ENCODE data around the gene AUTS2. TPM values are rescaled to one million over a fixed set of nuclear protein-coding genes. Genes with fewer than 3 reads are reported as not detected.

AUTS2 gene
- total RNA-seq, 6 experiments from 2014 or later, result 10.4 to 32.0 (median 19.3) TPM

DNA sequence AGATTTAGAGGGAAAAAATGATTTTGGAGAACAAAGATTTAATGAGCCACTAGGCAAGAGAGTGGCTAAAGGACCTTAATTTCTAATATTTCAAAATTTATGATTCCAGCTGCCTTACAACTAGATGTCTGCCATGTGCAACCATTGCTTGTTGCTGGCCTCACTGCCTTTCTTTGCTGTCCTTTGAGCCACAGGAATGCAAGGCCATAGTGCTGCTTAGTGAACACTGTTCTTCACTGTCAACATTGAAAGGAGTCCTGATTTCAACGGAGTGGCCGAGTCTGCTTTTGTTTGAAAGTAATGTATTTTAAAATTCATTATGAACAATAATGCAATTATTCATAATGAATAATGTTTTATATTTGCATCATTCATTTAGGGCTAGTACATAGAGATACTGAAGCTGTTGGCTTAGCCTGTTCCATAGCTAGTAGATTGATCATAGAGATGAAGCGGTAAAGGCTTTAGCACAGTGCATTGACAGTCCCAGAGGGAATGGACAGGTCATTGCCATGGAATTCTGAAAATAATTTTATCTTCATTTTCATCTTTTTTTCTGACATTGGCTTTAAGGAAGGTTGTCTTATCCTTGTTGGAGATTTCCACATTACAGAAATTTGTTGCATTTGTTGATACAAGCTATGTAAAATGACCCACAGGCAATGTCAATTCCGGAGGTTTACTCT is 544.1 kb downstream of the AUTS2 start:
- Histone ChIP-seq H3K27me3 (no peaks in the 10 kb centered on the region), H3K4me1 (no peaks in the 10 kb centered on the region), H3K9me3 (no peaks in the 10 kb centered on the region), H3K4me3 (no peak overlapping the region), H3K36me3 (no peaks in the 10 kb centered on the region), H3K27ac (no peak overlapping the region)
- WGBS (ENCODE audit: insufficient coverage, low coverage, low lambda C conversion rate, missing lambda C conversion rate), result 85% methylated on average over 4 of the region's 4 CpGs
- TF ChIP-seq, protein P1, sequence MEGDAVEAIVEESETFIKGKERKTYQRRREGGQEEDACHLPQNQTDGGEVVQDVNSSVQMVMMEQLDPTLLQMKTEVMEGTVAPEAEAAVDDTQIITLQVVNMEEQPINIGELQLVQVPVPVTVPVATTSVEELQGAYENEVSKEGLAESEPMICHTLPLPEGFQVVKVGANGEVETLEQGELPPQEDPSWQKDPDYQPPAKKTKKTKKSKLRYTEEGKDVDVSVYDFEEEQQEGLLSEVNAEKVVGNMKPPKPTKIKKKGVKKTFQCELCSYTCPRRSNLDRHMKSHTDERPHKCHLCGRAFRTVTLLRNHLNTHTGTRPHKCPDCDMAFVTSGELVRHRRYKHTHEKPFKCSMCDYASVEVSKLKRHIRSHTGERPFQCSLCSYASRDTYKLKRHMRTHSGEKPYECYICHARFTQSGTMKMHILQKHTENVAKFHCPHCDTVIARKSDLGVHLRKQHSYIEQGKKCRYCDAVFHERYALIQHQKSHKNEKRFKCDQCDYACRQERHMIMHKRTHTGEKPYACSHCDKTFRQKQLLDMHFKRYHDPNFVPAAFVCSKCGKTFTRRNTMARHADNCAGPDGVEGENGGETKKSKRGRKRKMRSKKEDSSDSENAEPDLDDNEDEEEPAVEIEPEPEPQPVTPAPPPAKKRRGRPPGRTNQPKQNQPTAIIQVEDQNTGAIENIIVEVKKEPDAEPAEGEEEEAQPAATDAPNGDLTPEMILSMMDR (IDR thresholded peaks at IDR 0.05), result no peak
- TF ChIP-seq POLR2A (IDR thresholded peaks at IDR 0.05), result no peak
- intact Hi-C loops (cut with DNase I), result no loop called here
- DNase-seq (no peak), ATAC-seq (no peak)

DNA sequence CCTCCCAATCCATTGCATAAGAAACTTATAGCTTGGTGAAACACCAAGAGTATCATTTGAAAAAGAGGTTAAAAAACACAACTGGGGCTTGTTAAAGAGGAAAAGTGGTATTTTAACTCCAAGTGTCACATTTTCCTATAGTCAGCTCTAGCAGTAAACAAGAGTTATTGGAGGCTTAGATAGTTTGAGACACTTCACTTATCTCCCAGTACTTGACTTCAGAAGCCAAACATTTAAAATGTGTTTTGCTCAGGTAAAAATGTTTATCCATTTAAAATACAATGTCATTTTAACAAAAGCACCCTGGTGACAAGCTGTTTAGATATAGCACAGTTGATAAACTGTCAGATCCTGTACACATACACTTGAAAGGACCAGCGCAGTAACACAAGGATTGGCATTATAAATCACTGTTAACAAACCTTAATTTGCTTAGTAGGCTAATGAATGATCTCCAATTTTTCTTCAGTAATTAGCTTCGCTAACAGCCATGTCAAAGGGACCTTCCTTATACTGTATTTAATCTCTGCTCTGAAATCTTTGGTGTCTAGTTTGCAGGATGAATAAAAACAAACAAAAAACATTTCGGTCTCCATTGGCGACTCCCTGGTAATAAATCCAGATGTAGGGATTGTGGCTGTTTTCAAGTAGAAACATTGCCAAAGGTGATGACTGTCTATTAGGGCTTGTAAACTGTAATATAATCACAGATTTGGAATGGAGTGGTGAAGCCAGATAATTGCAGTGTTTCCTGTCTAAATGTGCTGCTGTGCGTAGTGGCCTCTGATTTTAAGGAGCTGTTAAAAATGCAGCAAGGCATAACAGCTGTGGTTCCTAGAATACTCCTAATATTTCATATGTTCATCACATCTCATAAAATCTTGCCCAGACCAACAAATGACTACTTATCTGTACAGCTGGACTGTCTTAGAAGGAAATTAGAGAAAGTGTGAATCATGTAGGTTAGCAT is 545.1 kb downstream of the AUTS2 start:
- TF ChIP-seq, protein P1 (IDR thresholded peaks at IDR 0.05), result no peak
- no peak for TF ChIP-seq POLR2A (IDR thresholded peaks at IDR 0.05)
- 79% methylated on average over 5 of the region's 5 CpGs for WGBS (ENCODE audit: insufficient coverage, low coverage, low lambda C conversion rate, missing lambda C conversion rate)
- intact Hi-C loops (cut with DNase I), result no loop called here
- DNase-seq (no peak), ATAC-seq (no peak)
- H3K4me1 ChIP-seq, result no peaks in the 10 kb centered on the region
- no peaks in the 10 kb centered on the region for H3K36me3 ChIP-seq
- H3K27ac ChIP-seq, result no peak overlapping the region
- H3K27me3 ChIP-seq, result no peaks in the 10 kb centered on the region
- no peaks in the 10 kb centered on the region for H3K9me3 ChIP-seq
- H3K4me3 ChIP-seq, result no peak overlapping the region

DNA sequence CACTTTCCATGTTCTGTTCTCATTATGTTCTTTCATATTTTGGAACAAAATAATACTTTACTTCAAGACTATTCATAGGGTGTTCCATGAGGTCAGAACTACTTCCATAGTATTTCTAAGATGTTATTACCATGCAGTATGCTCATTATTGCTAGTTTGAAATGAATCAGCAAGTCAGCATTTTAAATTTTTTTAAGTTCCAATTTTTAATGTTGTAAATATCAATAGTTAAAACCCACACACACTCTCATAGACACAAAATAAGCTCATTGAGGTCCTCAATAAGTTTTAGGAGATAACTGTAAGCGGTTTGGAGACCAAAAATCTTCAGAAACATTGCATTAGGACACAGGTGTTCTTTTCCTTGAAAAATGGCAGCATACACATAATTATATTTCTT is 550.7 kb downstream of the AUTS2 start:
- WGBS (ENCODE audit: insufficient coverage, low coverage, low lambda C conversion rate, missing lambda C conversion rate), result 75% methylated on average over 1 of the region's 1 CpG

DNA sequence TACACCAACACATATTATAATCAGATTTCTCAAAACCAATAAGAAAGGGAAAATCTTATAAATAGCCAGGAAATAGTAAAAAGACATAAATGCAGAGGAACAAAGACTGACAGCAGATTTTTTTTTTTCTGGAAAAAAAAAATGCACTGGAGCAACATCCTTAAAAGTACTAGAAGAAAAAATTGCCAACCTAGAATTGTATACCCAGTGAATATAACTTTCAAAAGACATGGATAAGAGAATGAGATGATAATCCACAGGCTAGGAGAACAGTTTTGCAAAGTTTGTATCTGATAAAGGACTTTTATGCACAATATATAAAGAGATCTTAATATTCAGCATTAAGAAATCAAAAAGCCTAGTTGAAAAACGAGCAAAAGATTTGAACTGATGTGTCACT is 554.0 kb downstream of the AUTS2 start:
- 47% methylated on average over 1 of the region's 1 CpG for WGBS (ENCODE audit: insufficient coverage, low coverage, low lambda C conversion rate, missing lambda C conversion rate)
- no peak for ATAC-seq
- intact Hi-C loops (cut with DNase I), result no loop called here

More for the DNA sequence above, 550.7 kb downstream of the AUTS2 start:
- TF ChIP-seq, protein P1 (IDR thresholded peaks at IDR 0.05), result no peak
- TF ChIP-seq POLR2A (IDR thresholded peaks at IDR 0.05), result no peak
- Histone ChIP-seq H3K27ac (no peak overlapping the region), H3K4me1 (no peaks in the 10 kb centered on the region), H3K27me3 (no peaks in the 10 kb centered on the region), H3K36me3 (no peaks in the 10 kb centered on the region), H3K9me3 (no peaks in the 10 kb centered on the region), H3K4me3 (no peak overlapping the region)
- DNase-seq, result no peak
- intact Hi-C loops (cut with DNase I), result no loop called here
- ATAC-seq, result no peak

More for the DNA sequence above, 554.0 kb downstream of the AUTS2 start:
- Histone ChIP-seq H3K27me3 (no peaks in the 10 kb centered on the region), H3K27ac (no peak overlapping the region), H3K4me1 (no peaks in the 10 kb centered on the region), H3K9me3 (no peaks in the 10 kb centered on the region), H3K36me3 (no peaks in the 10 kb centered on the region), H3K4me3 (no peak overlapping the region)
- TF ChIP-seq, protein P1 (IDR thresholded peaks at IDR 0.05), result no peak
- TF ChIP-seq POLR2A (IDR thresholded peaks at IDR 0.05), result no peak
- DNase-seq, result no peak
